ENCODE results near the gene PCP4. TPM values are rescaled to one million over a fixed set of nuclear protein-coding genes. Genes with fewer than 3 reads are reported as not detected.

PCP4 gene
- total RNA-seq, 1 donor from 2014 or later: not detected

GRCh38 chr21:39918558-39918957 is 51.3 kb downstream of the PCP4 start:
- no peak for DNase-seq (ENCODE audit: low read depth in 2 of 2)

GRCh38 chr21:39923476-39923875 is 56.2 kb downstream of the PCP4 start:
- DNase-seq (ENCODE audit: low read depth in 2 of 2): no peak

- no peak for DNase-seq (ENCODE audit: low read depth in 2 of 2)
Observed at GRCh38 chr21:39924577-39925308, 57.5 kb downstream of the PCP4 start.

GRCh38 chr21:39927304-39927886 is 60.2 kb downstream of the PCP4 start:
- DNase-seq (ENCODE audit: low read depth in 2 of 2): no peak

- DNase-seq (ENCODE audit: low read depth in 2 of 2): no peak
Observed at GRCh38 chr21:39932335-39932734, 65.1 kb downstream of the PCP4 start.

GRCh38 chr21:39934895-39935294 is 67.7 kb downstream of the PCP4 start:
- no peak for DNase-seq (ENCODE audit: low read depth in 2 of 2)

GRCh38 chr21:39935716-39936115 is 68.5 kb downstream of the PCP4 start:
- DNase-seq (ENCODE audit: low read depth in 2 of 2): no peak

GRCh38 chr21:39938086-39938625 is 70.9 kb downstream of the PCP4 start:
- no peak for DNase-seq (ENCODE audit: low read depth in 2 of 2)

- DNase-seq (ENCODE audit: low read depth in 2 of 2): no peak
Observed at GRCh38 chr21:39946199-39946598, 79.0 kb downstream of the PCP4 start.

GRCh38 chr21:39947031-39947430 is 79.8 kb downstream of the PCP4 start:
- DNase-seq (ENCODE audit: low read depth in 2 of 2): no peak

- no peak for DNase-seq (ENCODE audit: low read depth in 2 of 2)
Observed at GRCh38 chr21:39951183-39952101, 84.2 kb downstream of the PCP4 start.

- DNase-seq (ENCODE audit: low read depth in 2 of 2): no peak
Observed at GRCh38 chr21:39952265-39952664, 85.0 kb downstream of the PCP4 start.

- no peak for DNase-seq (ENCODE audit: low read depth in 2 of 2)
Observed at GRCh38 chr21:39954570-39954969, 87.3 kb downstream of the PCP4 start.

GRCh38 chr21:39955326-39955725 is 88.1 kb downstream of the PCP4 start:
- no peak for DNase-seq (ENCODE audit: low read depth in 2 of 2)

GRCh38 chr21:39956586-39956985 is 89.3 kb downstream of the PCP4 start:
- DNase-seq (ENCODE audit: low read depth in 2 of 2): no peak

GRCh38 chr21:39958731-39959130 is 91.5 kb downstream of the PCP4 start:
- no peak for DNase-seq (ENCODE audit: low read depth in 2 of 2)

GRCh38 chr21:39961251-39961650 is 94.0 kb downstream of the PCP4 start:
- DNase-seq (ENCODE audit: low read depth in 2 of 2): no peak

- DNase-seq (ENCODE audit: low read depth in 2 of 2): no peak
Observed at GRCh38 chr21:39965026-39965425, 97.8 kb downstream of the PCP4 start.

- DNase-seq (ENCODE audit: low read depth in 2 of 2): no peak
Observed at GRCh38 chr21:39966786-39967185, 99.5 kb downstream of the PCP4 start.

GRCh38 chr21:39968010-39968409 is 100.8 kb downstream of the PCP4 start:
- no peak for DNase-seq (ENCODE audit: low read depth in 2 of 2)

- no peak for DNase-seq (ENCODE audit: low read depth in 2 of 2)
Observed at GRCh38 chr21:39969691-39970364, 102.6 kb downstream of the PCP4 start.

All from dermis microvascular lymphatic vessel endothelial cell (primary cell).